ENCODE data around the gene CDH23. TPM values are rescaled to one million over a fixed set of nuclear protein-coding genes. Genes with fewer than 3 reads are reported as not detected.

CDH23 gene
- total RNA-seq, 4 donors from 2014 or later: 14.4 to 29.6 (median 19.7) TPM

GRCh38 chr10:71743089-71743838, 346.5 kb downstream of the CDH23 start:
- intact Hi-C loops (cut with DNase I): no loop called here
- no peaks in the 10 kb centered on the region for H3K27me3 ChIP-seq
- peaks cover 31 to 45% (median 43%) of the 10 kb centered on the region in 4 donors for H3K4me1 ChIP-seq
- peaks cover 0 to 15% (median 4%) of the 10 kb centered on the region in 4 donors for H3K36me3 ChIP-seq
- H3K27ac ChIP-seq (replicated peaks in 1 of 4): no peak overlapping the region
- H3K9me3 ChIP-seq: peaks cover 0 to 7% (median 0%) of the 10 kb centered on the region in 4 donors
- DNase-seq (ENCODE audit: extremely low spot score): no peak
- no peak for TF ChIP-seq CTCF (IDR thresholded peaks at IDR 0.05)
- no peak for TF ChIP-seq EP300 (IDR thresholded peaks at IDR 0.05)
- TF ChIP-seq POLR2A (IDR thresholded peaks at IDR 0.05; ENCODE audit: low read depth): no peak
- TF ChIP-seq POLR2AphosphoS5 (IDR thresholded peaks at IDR 0.05): no peak
- H3K4me3 ChIP-seq: no peak overlapping the region
- 81% methylated on average over 4 of the region's 4 CpGs for WGBS

GRCh38 chr10:71743866-71744265, 347.1 kb downstream of the CDH23 start:
- no peak overlapping the region for H3K4me3 ChIP-seq
- peaks cover 0 to 15% (median 4%) of the 10 kb centered on the region in 4 donors for H3K36me3 ChIP-seq
- no peak for TF ChIP-seq EP300 (IDR thresholded peaks at IDR 0.05)
- no peak for TF ChIP-seq POLR2A (IDR thresholded peaks at IDR 0.05; ENCODE audit: low read depth)
- no peak for TF ChIP-seq POLR2AphosphoS5 (IDR thresholded peaks at IDR 0.05)
- no peak for TF ChIP-seq CTCF (IDR thresholded peaks at IDR 0.05)
- no peak for DNase-seq (ENCODE audit: extremely low spot score)
- intact Hi-C loops (cut with DNase I): no loop called here
- H3K4me1 ChIP-seq: peaks cover 37 to 50% (median 48%) of the 10 kb centered on the region in 4 donors
- H3K9me3 ChIP-seq: peaks cover 0 to 7% (median 0%) of the 10 kb centered on the region in 4 donors
- 89% methylated on average over 1 of the region's 1 CpG for WGBS
- H3K27ac ChIP-seq (replicated peaks in 1 of 4): no peak overlapping the region
- H3K27me3 ChIP-seq: no peaks in the 10 kb centered on the region

DNA sequence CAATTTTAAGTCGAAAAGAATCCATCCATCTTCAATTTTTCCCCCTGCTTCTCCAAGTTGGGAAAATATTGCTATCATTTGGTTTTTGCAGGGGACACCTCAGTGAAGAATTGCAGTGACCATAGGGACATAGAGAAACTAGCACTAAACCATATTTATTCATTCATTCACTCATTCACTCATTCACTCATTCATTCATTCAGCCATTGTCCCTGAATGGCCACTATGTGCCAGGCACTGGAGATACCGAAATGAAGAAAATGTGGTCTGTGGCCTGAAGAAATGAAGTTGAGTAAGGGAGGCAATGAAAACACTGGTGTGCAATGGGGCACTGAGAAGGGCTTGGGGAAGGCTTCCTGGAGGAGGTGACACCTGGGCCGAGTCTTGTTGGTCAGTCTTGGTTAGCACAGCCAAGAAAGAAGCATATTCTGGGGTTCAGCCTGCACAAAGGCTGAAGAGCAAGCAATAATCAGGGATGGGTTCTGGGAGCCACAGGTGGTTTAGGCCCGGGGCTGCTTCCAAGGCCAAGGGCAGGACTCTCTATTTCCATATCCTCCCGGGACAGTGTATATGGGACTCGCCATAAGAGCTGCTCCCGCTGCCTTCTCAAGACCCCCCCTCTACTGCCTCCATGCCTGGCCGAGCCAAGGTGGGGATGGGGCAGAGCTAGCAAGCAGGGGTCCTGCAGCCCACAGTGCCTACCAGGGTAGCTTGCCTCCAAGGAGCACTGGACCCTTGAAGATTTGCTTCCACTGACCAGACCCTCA, 348.4 kb downstream of the CDH23 start:
- DNase-seq (ENCODE audit: extremely low spot score): no peak
- 72% methylated on average over 6 of the region's 8 CpGs for WGBS
- TF ChIP-seq POLR2A (IDR thresholded peaks at IDR 0.05; ENCODE audit: low read depth) (no peak), CTCF (IDR thresholded peaks at IDR 0.05) (no peak), POLR2AphosphoS5 (IDR thresholded peaks at IDR 0.05) (no peak), EP300 (IDR thresholded peaks at IDR 0.05) (no peak)
- Histone ChIP-seq H3K9me3 (peaks cover 0 to 7% (median 0%) of the 10 kb centered on the region in 4 donors), H3K4me1 (peaks cover 49 to 56% (median 54%) of the 10 kb centered on the region in 4 donors), H3K4me3 (no peak overlapping the region), H3K27ac (replicated peaks in 1 of 4) (no peak overlapping the region), H3K27me3 (no peaks in the 10 kb centered on the region), H3K36me3 (peaks cover under 1 to 23% (median 10%) of the 10 kb centered on the region in 4 donors)
- intact Hi-C loops (cut with DNase I): no loop called here

DNA sequence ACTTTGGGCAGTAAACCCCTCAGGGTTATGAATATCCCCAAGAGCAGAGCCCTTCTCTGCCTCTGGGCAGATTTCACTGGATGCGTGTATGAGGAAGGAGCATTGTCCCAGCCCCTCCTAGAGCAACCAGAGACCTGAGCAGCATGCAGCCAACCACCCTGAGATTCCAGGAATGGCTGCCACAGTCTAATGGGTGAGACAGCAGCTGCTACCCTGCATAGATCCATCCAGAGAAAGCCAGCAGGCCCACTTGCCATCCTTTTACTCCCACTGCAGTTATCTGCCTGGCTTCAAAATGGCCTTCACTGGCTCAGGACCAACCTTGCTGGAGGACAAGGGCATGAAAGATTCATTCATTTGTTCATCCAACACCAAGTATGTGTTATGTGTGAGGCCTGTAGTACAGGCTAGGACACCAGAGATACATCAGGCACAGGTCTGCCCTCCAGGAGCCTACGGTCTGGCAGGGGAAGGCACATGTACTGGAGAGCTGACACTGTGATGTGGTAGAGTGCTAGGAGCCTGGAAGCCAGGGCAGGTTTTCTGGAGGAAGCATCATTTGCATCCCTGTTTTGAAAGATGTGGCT, 349.0 kb downstream of the CDH23 start:
- DNase-seq (ENCODE audit: extremely low spot score): no peak
- intact Hi-C loops (cut with DNase I): no loop called here
- H3K4me1 ChIP-seq: peaks cover 53 to 55% (median 54%) of the 10 kb centered on the region in 4 donors
- 88% methylated on average over 2 of the region's 2 CpGs for WGBS
- H3K27ac ChIP-seq (replicated peaks in 1 of 4): peak overlapping the region in 2 of 4 donors; percentile 64 to 76
- H3K27me3 ChIP-seq: no peaks in the 10 kb centered on the region
- TF ChIP-seq POLR2A (IDR thresholded peaks at IDR 0.05; ENCODE audit: low read depth) (no peak), CTCF (IDR thresholded peaks at IDR 0.05) (no peak), EP300 (IDR thresholded peaks at IDR 0.05) (no peak), POLR2AphosphoS5 (IDR thresholded peaks at IDR 0.05) (no peak)
- H3K36me3 ChIP-seq: peaks cover 7 to 30% (median 17%) of the 10 kb centered on the region in 4 donors
- no peak overlapping the region for H3K4me3 ChIP-seq
- H3K9me3 ChIP-seq: peaks cover 0 to 7% (median 0%) of the 10 kb centered on the region in 4 donors
